ENCODE results near the gene SIGLEC8. TPM values are rescaled to one million over a fixed set of nuclear protein-coding genes. Genes with fewer than 3 reads are reported as not detected.

The SIGLEC8 gene
- polyA plus RNA-seq, 1 donor from 2014 or later, result not detected

DNA sequence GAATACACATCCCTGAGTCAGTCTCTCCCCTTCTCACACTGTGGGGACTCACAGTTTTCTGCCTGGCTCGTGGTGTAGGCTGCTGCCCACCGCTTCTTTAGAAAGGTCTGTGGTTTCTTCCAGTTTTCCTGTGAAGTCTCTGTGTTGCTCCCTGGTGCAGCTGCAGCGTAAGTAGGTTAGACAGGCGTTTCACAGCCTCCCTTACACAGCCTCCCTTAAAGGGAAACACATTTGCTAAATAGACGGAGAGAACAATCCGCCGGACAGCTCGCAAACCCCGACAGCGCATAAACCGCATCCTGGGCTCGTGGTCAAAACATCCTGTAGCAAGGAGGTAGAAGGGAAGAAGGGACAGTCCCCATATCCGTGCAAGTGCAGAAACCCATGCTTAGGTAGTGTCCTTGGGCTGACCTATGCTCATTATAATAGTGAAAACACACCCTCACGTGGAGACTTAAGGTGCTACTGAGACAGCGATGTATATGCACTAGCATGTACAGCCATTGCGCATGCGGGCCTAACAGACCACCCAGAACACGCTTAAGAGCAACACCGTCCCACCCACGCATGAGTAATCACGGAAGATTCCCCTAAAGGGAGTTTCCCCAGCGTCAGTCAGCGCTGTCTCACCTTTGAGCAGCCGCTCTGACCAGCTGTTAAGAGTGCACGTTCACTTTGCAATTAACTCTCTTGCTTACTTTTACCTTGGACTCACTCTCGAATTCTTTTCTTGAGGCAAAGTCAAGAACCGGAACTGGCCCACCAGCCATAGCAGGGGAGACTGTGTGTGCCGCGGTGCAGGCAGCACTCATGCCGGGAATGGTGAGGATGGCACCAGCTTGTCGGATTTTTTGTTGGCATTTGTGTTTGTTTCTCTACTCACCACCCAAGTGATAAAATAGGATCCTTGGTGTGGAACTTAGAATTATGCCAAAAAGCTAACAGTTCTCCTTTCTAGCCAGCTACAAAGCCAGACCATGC is 16.6 kb downstream of the SIGLEC8 start:
- Histone ChIP-seq H3K4me3 (ENCODE audit: low read length) (no peak overlapping the region), H3K27ac (ENCODE audit: low read length) (no peak overlapping the region)

GRCh38 chr19:51440846-51441409 is 17.3 kb downstream of the SIGLEC8 start:
- no peaks in the 10 kb centered on the region for H4K20me1 ChIP-seq (ENCODE audit: insufficient read depth)
- no peak overlapping the region for H2AFZ ChIP-seq (ENCODE audit: low read depth, low read length)
- H3K9me3 ChIP-seq (ENCODE audit: low read length), result no peaks in the 10 kb centered on the region
- H3K4me2 ChIP-seq (ENCODE audit: low read length), result no peak overlapping the region
- no peaks in the 10 kb centered on the region for H3F3A ChIP-seq (ENCODE audit: insufficient read depth, low read length, poor library complexity, severe bottlenecking)
- no peaks in the 10 kb centered on the region for H3K27me3 ChIP-seq (ENCODE audit: insufficient read depth, low read depth, low read length)
- H3K27ac ChIP-seq (ENCODE audit: low read length), result no peak overlapping the region
- TF ChIP-seq SMC3 (conservative IDR thresholded peaks at IDR 0.05; ENCODE audit: poor library complexity) (no peak), POLR2AphosphoS5 (IDR thresholded peaks at IDR 0.05) (no peak), EZH2 (IDR thresholded peaks at IDR 0.05; ENCODE audit: borderline replicate concordance, insufficient read depth, low read length, poor library complexity, severe bottlenecking) (no peak), EP300 (conservative IDR thresholded peaks at IDR 0.05; ENCODE audit: poor library complexity, severe bottlenecking) (no peak), MXI1 (conservative IDR thresholded peaks at IDR 0.05; ENCODE audit: poor library complexity, severe bottlenecking) (no peak), TAF1 (IDR thresholded peaks at IDR 0.05; ENCODE audit: low read depth) (no peak), RAD21 (conservative IDR thresholded peaks at IDR 0.05) (no peak)
- TF ChIP-seq, protein P1, sequence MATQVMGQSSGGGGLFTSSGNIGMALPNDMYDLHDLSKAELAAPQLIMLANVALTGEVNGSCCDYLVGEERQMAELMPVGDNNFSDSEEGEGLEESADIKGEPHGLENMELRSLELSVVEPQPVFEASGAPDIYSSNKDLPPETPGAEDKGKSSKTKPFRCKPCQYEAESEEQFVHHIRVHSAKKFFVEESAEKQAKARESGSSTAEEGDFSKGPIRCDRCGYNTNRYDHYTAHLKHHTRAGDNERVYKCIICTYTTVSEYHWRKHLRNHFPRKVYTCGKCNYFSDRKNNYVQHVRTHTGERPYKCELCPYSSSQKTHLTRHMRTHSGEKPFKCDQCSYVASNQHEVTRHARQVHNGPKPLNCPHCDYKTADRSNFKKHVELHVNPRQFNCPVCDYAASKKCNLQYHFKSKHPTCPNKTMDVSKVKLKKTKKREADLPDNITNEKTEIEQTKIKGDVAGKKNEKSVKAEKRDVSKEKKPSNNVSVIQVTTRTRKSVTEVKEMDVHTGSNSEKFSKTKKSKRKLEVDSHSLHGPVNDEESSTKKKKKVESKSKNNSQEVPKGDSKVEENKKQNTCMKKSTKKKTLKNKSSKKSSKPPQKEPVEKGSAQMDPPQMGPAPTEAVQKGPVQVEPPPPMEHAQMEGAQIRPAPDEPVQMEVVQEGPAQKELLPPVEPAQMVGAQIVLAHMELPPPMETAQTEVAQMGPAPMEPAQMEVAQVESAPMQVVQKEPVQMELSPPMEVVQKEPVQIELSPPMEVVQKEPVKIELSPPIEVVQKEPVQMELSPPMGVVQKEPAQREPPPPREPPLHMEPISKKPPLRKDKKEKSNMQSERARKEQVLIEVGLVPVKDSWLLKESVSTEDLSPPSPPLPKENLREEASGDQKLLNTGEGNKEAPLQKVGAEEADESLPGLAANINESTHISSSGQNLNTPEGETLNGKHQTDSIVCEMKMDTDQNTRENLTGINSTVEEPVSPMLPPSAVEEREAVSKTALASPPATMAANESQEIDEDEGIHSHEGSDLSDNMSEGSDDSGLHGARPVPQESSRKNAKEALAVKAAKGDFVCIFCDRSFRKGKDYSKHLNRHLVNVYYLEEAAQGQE (IDR thresholded peaks at IDR 0.05; ENCODE audit: borderline replicate concordance), result no peak
- TF ChIP-seq, protein P2, sequence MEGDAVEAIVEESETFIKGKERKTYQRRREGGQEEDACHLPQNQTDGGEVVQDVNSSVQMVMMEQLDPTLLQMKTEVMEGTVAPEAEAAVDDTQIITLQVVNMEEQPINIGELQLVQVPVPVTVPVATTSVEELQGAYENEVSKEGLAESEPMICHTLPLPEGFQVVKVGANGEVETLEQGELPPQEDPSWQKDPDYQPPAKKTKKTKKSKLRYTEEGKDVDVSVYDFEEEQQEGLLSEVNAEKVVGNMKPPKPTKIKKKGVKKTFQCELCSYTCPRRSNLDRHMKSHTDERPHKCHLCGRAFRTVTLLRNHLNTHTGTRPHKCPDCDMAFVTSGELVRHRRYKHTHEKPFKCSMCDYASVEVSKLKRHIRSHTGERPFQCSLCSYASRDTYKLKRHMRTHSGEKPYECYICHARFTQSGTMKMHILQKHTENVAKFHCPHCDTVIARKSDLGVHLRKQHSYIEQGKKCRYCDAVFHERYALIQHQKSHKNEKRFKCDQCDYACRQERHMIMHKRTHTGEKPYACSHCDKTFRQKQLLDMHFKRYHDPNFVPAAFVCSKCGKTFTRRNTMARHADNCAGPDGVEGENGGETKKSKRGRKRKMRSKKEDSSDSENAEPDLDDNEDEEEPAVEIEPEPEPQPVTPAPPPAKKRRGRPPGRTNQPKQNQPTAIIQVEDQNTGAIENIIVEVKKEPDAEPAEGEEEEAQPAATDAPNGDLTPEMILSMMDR (IDR thresholded peaks at IDR 0.05; ENCODE audit: poor library complexity, severe bottlenecking), result no peak
- H3K79me2 ChIP-seq (replicated peaks; ENCODE audit: insufficient read depth, low read length), result no peaks in the 10 kb centered on the region
- H3K9ac ChIP-seq (ENCODE audit: low read length), result no peak overlapping the region
- no peak overlapping the region for H3K4me3 ChIP-seq (ENCODE audit: low read length)
- no peaks in the 10 kb centered on the region for H3K36me3 ChIP-seq (ENCODE audit: insufficient read depth, low read length)
- no peaks in the 10 kb centered on the region for H3K9me2 ChIP-seq (ENCODE audit: insufficient read depth, low read length)

More for the DNA sequence above, 16.6 kb downstream of the SIGLEC8 start:
- Histone ChIP-seq H3K36me3 (ENCODE audit: insufficient read depth, low read length) (no peaks in the 10 kb centered on the region), H3K79me2 (replicated peaks; ENCODE audit: insufficient read depth, low read length) (no peaks in the 10 kb centered on the region), H3K4me2 (ENCODE audit: low read length) (no peak overlapping the region), H4K20me1 (ENCODE audit: insufficient read depth) (no peaks in the 10 kb centered on the region), H3F3A (ENCODE audit: insufficient read depth, low read length, poor library complexity, severe bottlenecking) (no peaks in the 10 kb centered on the region), H2AFZ (ENCODE audit: low read depth, low read length) (no peak overlapping the region), H3K27me3 (ENCODE audit: insufficient read depth, low read depth, low read length) (no peaks in the 10 kb centered on the region), H3K9me3 (ENCODE audit: low read length) (no peaks in the 10 kb centered on the region), H3K9ac (ENCODE audit: low read length) (no peak overlapping the region), H3K9me2 (ENCODE audit: insufficient read depth, low read length) (no peaks in the 10 kb centered on the region)
- TF ChIP-seq SMC3 (conservative IDR thresholded peaks at IDR 0.05; ENCODE audit: poor library complexity) (no peak), MXI1 (conservative IDR thresholded peaks at IDR 0.05; ENCODE audit: poor library complexity, severe bottlenecking) (no peak), EP300 (conservative IDR thresholded peaks at IDR 0.05; ENCODE audit: poor library complexity, severe bottlenecking) (no peak)
- TF ChIP-seq, protein P1 (IDR thresholded peaks at IDR 0.05; ENCODE audit: borderline replicate concordance), result no peak

Measured in neural cell (in vitro differentiated cells).